GM19395 (cell line): ENCODE data around the gene ATAD3A.

Experiments
- ATAC-seq: cut with Tn5 transposase; IDR thresholded peaks from one replicate; pipeline ENCODE4 v1.9.1; 2021; ENCODE audit warnings: mild to moderate bottlenecking, moderate library complexity; ENCODE audit not compliant: unreplicated experiment

ATAD3A gene

DNA sequence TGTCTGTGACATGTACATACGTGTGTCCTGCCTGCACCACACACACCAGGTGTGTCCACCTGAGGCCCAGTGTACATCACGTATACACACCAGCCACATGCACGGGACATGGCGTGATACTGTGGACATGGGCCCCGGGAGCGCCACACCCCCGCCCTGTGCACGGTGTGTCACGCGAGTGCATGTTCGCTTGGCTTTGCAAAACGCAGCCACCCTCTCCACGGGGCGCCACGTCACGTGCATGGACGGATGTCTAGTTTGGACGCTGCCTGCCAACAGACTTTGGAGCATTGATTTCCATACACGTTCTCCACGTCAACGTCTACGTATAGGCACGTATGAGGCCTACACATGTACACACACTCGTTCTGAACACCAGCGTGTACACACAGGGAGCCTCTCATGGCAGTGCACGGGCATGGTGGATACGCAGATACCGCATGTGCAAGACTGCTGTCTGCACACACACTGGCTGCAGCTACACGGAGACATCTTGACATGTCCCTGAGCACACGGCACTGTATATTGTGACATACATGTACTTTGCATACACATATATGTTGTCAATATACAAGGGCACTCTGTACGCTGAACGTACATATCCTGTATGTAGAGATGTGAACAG lies 25.8 kb downstream of the ATAD3A start:
- ATAC-seq, result no peak

DNA sequence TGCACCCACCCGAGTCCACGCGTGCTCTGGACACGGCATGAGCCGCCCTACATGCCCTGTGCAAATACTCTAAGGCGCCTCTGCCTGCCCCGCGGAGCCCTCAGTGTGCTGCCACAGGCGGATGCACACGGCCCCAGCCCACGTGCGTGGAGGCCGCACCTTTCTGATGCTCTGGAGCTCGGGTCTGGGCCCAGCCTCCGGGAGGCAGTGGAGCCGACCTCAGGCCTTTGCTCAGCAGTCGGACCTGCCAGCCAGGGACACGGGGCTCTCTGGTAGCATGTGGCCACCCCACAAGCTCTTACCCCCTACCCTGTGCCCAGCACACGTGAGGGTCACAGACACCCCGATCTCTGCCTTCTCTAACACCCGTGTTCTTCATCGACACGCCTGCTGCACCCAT lies 26.4 kb downstream of the ATAD3A start:
- no peak for ATAC-seq

DNA sequence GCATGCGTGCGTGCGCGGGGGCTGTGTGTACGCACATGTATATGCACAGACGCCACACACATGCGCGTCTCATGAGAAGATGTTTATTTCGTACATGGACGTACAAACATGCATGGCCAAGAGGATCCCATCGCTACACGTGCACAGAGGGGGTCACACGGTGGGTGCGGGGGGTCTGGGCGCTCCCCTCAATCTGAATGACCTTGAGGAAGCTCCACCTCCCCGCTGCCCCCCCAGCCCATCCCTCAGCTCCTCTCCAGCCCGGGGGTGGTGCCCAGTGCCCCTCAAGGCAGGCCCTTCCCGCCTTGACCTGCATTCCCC lies 27.0 kb downstream of the ATAD3A start:
- no peak for ATAC-seq

DNA sequence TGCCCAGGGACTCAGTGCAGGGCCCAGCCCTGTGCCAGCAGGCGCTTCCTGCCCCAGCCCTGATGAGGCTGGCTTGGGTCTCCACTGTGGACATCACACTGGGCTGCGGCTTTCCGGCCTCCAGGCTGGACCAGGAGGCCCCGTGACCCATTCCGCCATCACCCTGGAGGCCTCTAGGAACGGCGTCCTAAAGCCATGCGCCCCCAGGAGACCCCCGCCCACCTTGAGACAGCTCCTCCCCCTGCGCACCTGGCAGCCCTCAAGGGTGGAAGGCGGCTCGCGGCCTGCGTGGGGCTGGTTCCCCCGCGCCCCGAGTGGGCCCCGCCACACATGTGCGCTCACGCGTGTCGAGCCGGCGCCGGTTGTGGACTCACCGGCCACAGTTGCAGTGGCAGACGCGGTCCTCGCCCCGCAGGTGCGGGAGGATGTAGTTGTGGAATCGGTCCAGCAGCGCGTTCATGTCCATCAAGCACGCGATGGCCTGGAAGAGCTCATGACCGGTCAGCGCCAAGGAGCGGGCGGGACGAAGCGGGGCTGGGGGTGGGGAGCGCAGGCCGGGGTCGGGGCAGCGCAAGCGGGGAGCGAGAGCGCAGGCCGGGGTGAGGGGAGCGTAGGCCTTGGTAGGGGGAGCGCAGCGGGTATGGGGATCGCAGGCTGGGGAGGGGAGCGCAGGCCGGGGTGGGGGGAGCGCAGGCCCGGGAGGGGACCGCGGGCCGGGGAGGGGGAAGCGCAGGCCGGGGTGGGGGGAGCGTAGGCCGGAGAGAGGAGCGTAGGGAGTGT lies 27.5 kb downstream of the ATAD3A start:
- ATAC-seq, result no peak

DNA sequence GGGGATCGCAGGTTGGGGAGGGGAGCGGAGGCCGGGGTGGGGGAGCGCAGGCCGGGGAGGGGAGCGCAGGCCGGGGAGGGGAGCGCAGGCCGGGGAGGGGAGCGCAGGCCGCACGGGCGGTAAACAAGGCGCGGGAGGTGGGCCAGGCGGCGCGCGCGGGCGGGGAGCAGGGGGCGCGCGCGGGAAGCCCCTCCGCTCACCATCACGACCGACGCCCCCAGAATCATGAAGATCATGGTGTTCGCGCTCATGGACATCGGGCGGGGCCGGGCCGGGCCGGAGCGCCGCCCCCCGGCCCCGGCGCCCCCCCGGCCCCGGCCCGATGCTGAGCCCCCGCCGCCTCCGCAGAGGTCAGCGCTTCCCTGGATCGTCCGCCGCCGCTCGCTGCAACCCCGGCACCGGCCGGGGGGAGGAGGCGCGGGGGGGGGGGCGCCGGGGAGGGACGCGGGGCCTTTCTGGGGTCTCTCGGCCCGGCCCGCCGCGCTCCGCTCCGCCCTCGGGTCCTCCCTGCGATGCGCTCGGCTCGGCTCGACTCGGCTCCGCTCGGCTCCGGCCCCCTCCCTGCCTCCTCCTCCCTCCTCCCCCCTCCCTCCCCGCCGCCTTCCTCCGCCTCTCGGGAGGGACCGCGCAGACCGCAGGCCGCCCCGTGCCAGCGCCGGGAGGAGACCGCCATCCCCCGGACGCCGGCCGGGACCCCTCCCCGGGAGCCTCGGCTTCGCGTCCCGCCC lies 28.3 kb downstream of the ATAD3A start, which contains the start of gene TMEM240:
Gene TMEM240 (minus strand): TSS at position 535 of the 728 bp plus-strand sequence. CDS start 278 bp downstream, at position 257.
- no peak for ATAC-seq

DNA sequence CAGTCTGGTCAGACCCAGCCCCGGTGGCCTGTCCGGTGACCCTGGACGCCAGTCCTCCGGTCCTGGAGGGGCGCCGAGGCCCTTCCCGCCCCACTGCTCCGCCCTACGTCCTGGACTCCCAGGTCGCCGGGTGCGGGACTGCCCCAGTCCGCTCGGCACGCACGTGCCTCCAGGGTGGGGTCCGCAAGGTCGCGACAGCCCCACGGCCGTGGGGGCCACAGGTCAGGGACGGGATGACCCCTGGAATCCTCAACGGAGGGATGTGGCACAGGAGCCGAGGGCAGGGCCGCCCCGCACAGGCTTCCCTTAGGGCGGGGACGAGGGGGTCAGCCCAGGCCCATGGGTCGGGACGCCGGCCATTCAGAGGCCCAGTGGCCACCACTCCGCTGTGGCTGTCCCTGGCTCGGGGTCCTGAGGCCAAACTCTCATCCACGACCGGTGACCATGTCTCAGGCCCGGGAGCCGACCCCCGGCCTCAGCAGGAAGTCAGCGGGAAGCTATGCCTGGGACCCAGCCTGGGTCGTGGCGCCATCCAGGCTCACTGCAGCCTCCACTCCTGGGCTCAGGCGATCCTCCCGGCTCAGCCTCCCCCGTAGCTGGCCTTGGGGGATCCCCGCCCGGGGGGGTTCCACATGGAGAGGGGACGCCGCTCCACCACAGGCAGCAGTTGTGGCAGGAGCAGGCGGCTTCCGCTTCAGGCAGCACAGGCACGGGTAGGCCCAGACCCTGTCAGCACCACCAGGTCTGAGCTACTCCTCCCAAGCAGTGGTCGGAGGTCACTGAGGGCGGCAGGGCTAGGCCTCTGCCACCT lies 29.1 kb downstream of the ATAD3A start:
- ATAC-seq, result no peak

DNA sequence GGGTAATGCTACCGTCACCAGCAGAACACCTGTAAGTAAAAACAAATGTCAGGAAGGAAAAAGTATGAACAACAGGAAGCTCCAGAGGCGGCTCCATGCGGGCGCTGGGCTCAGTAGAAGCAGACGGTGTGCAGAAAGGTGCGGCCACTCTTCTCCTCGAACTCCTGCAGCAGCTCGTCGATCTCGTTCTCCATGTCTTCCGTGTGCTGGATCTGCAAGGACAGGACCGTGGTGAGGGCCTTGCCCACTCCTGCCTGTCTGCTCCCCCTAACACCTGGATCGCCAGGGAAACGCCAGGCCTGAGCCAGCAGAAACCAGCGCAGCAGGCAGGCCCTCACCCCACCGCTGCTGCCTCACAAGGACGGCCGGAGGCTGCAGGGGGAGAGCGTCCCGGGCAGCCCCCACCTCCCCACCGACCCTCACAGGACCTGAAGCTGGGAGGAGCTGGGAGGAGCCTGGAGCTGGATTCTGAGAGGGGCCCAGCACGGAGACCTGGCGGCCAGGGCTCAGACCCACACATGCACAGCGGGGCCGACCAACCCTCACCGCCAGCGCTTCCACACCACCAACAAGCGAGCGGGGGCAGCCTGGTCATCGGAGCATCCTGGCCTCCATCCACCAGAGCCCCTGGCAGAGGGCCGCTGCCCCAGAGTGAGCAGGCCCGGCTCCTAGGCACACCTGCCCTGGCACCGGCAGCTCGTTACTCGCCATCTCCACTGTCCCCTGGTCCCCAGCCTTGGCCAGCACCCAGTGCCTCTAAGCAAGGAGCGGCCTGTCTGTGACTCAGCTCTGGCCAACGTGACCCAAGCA lies 30.2 kb downstream of the ATAD3A start:
- ATAC-seq, result no peak

DNA sequence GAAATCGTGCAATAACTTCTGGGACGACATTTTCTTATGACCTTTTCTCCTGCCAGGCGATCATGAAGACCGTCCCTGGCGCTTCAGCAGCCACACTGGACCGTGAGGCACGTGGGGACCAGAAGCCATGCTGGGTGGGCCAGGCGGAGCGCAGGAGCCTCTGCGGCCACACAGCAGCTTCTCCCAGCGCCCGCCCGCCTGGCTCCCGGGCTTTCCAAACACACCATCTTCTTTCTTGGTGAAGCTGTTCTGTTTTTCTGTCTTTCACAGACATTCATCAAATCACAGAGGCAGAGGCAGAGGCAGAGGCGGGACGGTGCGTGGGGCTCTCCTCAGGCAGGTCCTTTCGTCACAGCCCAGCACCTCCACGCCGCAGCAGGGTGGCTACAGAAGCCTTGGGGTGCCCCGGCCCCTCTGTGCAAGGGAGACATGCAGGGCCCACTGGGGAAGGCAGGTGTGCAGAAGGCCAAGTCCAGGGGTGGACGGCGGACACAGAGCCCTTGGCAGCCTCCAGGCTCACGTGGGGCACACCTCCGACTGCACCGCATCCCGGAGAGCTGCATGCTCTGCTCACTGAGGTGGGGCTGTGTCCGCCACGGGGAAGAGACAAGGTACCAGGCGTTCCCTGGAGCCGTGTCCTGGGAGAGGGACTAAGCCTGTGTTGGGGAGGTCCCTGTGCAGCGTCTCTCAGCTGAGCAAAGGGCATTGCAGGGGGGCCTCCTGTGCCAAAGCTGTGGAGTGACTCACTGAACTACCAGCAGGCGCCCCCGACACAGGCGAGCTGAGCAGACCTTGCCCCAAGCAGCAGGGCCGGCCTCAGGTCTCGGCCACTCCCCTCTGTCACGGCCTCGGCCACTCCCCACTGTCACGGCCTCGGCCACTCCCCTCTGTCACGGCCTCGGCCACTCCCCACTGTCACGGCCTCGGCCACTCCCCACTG lies 31.1 kb downstream of the ATAD3A start:
- no peak for ATAC-seq

DNA sequence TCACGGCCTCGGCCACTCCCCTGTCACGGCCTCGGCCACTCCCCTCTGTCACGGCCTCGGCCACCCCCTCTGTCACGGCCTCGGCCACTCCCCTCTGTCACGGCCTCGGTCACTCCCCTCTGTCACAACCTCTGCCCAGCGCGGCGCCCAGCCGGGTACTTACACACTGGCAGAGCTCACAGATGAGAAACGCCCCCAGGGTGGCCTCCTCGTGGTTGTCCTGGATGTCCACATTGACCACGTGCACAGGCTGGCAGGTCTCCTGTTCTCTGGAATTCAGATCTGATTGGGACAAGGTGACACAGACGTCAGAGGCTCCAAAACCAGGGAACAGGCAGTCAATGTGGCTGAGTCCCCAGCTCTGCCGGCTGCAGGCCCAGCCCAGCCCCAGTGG lies 31.7 kb downstream of the ATAD3A start:
- no peak for ATAC-seq

DNA sequence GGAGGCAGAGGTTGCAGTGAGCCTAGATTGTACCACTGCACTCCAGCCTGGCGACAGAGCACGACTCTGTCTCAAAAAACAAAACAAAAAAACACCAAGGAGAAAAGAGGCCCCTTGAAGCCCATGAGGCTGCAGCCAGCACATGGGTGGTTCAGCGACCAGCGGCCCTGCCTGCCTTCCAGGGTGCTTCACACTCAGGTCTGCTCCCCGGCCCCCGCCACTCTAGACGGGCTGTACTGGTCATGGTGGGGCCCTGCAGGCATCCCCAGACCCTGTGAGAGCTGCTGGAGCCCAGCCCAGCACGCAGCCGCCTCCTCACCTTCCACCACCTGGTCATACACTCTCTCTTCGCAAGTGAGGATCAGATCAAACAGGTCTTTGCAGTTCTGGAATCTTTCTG lies 32.6 kb downstream of the ATAD3A start:
- no peak for ATAC-seq

DNA sequence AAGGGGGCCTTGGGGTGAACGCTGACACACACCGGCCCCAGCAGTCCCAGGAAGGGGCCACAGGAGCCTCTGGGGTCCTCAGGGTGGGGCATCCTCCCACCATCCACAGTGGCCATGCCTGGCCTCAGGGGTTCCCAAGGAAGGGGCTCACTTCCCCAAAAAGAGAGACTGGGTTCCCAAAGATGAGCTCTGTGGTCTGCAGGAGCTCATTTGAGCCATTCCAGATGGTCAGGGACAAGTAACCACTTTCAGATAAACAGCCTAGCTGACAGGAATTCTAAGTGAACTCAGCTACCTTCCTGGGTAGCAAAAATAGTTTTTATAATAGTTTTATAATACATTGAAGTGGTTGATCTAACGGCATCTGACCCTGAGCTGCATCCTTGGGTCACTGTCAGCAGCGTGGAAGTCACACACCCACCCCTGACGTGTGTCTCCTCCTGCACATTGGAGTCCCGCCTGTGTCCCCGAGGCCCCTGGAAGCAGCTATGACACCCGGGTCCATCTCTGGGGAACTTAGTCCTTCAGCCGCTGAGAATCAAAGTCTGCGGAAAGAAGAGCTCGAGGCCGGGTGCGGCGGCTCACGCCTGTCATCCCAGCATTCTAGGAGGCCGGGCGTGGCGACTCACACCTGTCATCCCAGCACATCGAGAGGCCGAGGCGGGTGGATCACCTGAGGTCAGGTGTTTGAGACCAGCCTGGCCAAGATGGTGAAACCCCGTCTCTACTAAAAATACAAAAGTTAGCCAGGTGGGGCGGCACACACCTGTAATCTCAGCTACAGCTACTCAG lies 34.2 kb downstream of the ATAD3A start:
- no peak for ATAC-seq

DNA sequence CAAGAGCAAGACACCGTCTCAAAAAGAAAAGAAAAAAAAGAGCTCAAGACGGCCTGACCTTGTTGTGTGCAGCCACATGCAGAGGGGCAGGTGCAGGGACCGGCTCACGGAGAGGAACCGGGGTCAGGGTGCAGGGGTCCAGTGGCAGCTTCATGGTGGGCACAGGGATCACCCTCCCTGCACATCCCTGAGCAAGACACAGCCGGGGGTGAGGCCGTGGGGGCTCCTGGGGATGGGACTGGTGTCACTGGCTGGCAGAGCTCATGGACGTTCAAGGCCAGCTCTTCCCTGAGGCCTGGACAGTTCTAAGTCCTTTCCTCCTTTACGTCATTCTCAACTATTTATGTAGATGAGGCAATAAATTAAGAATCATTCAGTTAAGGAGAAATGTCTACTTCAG lies 35.0 kb downstream of the ATAD3A start:
- ATAC-seq, result no peak

DNA sequence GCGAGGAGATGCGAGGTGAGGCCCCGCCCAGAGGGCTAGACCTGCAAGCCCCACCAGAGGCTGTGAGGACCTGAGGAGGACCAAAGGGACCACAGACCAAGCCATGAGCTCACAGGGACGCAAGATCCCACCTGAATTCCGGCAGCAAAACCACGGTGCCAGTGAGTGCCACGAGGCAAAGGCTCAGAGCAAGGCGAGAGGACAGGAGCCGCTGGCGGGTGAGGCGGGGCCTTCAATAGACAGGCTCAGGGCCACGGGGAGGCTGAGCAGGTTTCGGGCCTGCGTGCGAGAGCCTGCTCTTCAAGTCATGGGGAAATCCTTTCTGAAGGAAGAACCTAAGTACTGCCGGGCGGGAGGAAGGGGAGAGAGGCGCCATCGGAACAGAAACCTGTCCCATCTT lies 35.5 kb downstream of the ATAD3A start:
- no peak for ATAC-seq

DNA sequence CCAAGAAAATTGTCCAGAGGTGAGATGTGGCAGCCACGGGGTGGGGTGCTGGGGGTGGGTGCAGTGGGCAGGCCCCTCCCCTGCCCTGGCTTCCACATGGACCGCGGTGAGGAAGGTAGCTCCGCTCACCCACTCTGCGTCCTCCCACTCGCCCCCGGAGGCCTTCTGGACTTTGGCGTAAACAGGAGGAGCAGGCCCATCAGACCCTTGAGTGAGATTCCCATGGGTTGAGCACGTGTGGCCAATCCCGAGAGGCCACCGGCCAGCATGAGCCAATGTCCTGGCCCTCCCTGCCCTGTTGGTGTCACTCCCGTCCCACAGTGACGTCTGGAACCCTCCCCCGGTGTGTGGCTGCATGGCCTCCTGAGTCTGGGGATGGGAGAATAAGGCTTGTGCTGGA lies 36.6 kb downstream of the ATAD3A start:
- no peak for ATAC-seq

DNA sequence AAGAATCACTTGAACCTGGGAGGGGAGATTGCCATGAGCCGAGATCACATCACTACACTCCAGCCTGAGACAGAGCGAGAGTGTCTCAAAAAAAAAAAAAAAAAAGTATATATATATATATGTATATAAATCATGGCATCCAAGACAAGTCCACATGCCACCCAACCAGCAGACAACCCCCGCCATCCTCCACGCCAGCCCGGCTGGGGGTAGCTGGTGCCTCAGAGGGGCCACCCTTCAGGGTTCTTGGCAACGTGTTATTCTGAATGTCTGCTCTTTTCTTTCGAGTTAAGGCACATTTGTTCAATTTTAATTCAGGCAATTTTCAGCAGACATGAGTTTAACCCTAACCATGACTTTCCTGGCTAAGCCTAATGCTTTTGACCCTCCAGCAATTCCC lies 38.1 kb downstream of the ATAD3A start:
- ATAC-seq, result no peak

DNA sequence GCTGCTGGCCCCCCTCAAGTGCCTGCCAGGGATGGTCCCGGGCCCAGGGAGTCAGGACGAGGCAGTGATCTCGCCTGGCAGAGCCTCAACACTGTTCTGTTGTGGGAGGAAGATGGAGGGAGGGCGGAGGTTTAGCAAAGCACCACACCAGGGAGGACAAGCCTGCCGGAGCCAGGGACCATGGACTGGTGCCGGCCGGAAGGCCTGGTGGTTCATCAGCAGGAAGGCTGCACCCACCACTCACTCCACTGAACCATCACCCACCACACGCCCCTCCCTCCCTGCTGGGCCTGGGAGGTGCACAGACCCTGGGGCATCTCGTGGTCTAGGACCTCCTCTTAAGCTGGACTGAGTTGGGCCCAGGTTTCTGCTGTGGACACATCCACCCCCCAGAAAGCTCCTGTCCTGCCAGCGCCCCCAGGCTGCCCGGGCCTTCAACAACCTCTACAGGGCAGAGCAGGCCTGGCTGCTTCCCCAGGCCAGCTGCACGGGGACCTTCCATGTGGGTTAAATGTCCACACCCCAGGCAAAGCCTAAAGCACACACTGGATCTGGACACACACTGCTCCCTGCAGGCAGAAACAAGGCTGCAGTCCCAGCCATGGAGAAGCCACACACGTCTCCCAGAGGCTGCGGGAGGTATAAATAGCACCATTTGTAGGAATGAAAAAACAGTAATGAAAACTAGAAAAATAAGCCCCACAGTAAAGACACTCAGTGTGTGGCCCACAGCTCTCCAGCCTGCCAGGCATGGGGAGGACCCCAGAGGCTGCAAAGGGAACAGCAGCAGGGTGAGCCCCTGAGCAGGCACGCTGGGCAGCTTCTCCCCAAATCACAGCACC lies 38.9 kb downstream of the ATAD3A start:
- ATAC-seq, result no peak

DNA sequence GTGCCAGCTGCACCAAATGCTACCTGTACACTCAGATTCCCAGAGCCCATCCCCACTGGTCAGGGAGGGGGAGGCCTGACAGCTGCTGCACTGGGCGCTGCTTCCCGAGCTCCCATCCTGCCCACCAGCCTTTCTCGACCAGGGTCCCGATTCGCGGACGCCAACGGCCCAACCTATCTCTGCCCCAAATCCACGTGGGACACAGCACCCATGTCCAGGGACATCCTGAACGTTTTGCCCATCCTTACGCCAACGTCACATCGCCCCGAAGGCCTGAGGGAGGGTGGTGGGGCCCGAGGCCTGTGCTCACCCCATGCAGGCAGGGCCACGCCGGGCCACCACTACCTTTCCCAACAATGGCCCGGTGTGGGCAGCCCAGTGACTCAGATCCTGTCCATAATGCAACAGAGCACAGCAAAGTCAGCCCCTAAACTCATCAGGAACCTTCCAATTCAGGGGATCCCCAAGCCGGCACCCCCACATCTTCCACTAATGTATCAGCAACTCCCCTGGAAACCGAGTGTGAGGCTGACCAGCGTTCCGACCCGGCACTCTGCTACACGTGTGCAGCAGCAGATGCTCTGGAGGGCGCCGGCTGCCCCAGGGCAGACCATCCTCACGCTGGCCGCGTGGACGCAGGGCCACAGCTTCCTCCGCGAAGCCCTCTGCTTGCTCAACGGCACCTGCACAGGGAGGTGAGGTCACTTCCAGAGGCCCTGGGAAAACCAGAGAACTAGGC lies 39.7 kb downstream of the ATAD3A start:
- ATAC-seq, result no peak
